GM21576 (cell line): ENCODE data around the gene ZNF503.

ENCODE experiments used
- ATAC-seq: cut with Tn5 transposase; IDR thresholded peaks from one replicate; pipeline ENCODE4 v1.9.1; 2021; ENCODE audit warnings: mild to moderate bottlenecking, moderate library complexity; ENCODE audit not compliant: unreplicated experiment

The ZNF503 gene, protein sequence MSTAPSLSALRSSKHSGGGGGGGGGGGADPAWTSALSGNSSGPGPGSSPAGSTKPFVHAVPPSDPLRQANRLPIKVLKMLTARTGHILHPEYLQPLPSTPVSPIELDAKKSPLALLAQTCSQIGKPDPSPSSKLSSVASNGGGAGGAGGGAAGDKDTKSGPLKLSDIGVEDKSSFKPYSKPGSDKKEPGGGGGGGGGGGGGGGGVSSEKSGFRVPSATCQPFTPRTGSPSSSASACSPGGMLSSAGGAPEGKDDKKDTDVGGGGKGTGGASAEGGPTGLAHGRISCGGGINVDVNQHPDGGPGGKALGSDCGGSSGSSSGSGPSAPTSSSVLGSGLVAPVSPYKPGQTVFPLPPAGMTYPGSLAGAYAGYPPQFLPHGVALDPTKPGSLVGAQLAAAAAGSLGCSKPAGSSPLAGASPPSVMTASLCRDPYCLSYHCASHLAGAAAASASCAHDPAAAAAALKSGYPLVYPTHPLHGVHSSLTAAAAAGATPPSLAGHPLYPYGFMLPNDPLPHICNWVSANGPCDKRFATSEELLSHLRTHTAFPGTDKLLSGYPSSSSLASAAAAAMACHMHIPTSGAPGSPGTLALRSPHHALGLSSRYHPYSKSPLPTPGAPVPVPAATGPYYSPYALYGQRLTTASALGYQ

GRCh38 chr10:75401569-75402485, at the start of gene ZNF503:
TSS of gene ZNF503 (minus strand) at chr10:75401764. CDS start at chr10:75401419, 345 bp downstream.
- peak; percentile 48 for ATAC-seq

- ATAC-seq, result no peak
Measured at GRCh38 chr10:75450644-75451640, 49.4 kb upstream of the ZNF503 start.

GRCh38 chr10:75450075-75450445, 48.5 kb upstream of the ZNF503 start:
- ATAC-seq, result no peak

GRCh38 chr10:75449382-75450074, 48.0 kb upstream of the ZNF503 start:
- no peak for ATAC-seq

- ATAC-seq, result no peak
Measured at GRCh38 chr10:75448166-75448565, 46.6 kb upstream of the ZNF503 start.

- no peak for ATAC-seq
Measured at GRCh38 chr10:75446508-75446907, 44.9 kb upstream of the ZNF503 start.

- ATAC-seq, result no peak
Measured at GRCh38 chr10:75444781-75445386, 43.3 kb upstream of the ZNF503 start.

DNA sequence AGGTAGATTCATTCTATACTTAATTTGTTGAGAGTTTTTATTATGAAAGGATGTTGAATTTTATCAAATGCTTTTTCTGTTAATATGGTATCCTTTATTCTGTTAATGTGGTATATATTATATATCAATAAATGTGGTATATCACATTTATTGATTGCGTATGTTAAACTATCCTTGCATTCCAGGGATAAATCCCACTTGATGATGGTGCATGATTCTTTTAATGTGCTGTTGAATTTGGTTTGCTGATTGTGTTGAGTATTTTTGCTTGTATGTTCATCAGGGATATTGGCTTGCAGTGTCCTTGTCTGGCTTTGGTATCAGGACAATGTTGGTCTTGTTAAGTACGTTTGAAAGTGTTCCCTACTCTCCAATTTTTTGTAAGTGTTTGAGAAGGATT, 41.8 kb upstream of the ZNF503 start:
- no peak for ATAC-seq

DNA sequence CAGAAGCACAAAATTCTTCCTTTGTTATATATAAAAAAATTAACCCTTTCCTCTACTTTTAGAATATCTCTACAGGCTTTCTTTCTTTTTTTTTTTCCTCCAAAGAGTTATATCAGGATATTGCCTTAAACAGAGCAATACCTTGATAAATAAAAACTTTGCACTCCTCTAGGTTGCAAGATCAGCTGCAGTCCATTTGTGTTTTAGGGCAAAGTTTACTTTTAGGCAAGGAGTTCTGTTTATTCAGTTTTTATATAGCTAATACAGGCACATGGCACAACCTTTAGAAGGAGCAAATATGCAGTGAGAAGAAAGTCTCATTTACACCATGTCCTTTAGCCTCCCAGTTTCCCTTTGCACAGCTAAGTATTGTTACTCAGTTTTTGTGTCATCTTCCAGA, 40.1 kb upstream of the ZNF503 start:
- no peak for ATAC-seq

- no peak for ATAC-seq
Measured at GRCh38 chr10:75441196-75441595, 39.6 kb upstream of the ZNF503 start.

DNA sequence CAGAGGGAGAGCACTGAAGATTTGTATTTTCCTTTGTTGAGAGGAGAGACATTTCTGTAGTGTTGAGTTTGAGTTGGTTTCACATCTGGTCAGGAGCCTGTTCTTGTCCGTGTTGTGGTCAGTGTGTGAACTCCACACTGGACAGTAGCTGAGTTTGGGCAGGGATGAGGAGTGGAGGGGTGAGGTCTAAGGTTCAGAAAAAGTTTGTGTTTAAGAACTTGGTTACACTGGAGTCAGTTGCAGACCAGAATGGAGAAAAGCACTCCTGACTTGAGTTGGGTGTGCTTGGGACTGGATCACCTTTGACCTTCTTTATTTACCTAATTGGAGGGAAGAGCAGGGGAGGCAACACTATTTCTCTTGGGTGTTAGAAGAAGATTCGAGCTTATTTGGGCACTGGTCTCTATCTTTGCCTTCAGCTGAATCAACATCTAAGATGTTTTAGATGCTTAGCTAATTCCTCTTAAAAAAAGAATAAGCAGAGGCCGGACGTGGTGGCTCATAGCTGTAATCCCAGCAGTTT, 38.8 kb upstream of the ZNF503 start:
- no peak for ATAC-seq

DNA sequence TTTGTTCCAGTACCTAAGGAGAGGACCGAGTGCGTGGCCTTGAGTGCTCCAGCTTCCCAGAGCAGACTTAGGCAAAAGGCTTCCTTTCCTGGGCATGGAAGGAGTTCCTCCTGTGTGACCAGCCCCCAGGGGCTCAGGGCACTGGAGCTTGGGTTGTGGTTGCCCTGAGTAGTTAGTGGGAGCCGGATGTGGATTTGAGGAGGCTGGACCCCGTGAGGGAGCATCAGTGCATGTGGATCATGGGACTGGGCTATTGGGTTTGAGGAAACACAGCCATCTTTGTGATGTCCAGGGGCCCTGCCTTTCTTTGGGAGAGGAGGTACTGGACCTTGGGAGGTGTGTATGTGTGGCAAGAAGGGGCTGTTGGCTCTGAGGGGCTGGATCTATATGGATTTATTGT, 38.2 kb upstream of the ZNF503 start:
- no peak for ATAC-seq

DNA sequence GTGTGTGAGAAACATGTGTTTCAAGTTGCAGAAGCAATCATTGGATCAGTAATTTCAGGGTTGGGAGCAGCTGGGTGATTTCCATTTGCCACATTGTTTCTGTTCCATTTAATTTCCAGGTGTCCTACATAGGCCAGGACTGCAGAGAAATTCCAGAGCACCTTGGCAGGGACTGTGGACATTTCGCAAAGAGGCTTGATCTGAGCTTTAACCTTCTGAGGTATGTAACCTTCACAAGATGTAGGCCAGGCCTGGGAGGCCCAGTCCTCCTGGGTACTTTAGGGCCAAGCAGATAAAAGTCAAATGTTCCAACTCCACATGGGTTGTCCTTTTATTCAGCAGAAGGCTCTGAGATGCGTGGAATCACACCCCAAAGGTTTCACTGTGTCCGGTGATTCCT, 36.7 kb upstream of the ZNF503 start:
- ATAC-seq, result no peak

DNA sequence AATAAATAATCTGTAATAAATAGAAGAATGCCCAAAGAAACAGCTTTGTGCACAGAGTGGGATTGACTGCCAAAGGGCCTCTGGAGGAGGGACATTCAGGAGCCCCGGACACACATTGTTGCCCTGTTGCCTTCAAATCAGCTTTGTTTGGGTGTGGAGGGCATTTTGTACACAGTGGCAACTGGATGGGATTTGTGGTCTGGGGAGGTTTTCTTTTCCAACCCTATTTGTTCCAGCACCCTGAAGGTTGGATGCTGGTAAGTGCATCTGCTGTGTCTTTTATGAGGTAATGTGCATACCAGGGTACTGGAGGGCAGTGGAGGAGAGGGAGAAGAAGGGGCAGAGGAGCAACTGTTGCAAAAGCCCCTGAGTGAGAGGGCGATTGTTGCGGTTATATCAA, 36.1 kb upstream of the ZNF503 start:
- ATAC-seq, result no peak

DNA sequence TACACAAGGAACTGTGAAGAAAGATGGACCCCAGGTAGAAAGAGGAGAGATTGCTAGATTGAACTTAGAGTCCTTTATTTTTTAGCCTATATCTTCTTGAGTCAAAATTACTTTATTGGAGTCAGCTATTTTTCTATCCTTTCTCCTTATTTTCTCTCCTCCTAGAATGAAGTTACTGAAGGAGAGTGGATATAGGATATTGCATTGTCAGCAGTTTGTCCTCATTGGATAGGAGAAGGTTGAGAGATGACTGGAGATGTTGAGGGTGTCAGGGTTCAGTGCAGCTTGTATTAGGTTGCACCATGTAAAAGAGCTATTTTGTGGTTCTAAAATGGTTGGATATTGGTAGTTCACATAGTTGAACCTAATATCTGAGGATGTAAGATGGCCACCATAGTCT, 35.3 kb upstream of the ZNF503 start:
- ATAC-seq, result no peak

DNA sequence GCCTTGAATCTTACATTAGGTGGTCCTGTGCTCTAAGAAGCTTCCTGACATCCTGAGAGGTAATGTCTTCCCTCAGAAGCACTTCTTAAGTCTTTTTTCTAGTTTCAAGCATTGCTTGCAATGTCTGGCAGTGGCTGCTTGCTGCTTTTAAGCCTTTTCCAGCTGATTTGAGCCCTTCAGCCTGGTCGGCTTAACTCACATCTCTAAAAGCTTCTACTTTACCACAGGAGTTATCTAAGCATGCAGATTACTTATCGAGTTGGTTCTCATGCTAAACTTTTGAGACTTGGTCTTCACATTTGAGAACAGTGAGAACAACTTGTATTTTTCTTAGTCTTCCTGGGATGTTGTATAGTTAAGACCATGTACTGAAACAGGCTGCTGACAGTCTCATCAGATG, 33.7 kb upstream of the ZNF503 start:
- ATAC-seq, result no peak

DNA sequence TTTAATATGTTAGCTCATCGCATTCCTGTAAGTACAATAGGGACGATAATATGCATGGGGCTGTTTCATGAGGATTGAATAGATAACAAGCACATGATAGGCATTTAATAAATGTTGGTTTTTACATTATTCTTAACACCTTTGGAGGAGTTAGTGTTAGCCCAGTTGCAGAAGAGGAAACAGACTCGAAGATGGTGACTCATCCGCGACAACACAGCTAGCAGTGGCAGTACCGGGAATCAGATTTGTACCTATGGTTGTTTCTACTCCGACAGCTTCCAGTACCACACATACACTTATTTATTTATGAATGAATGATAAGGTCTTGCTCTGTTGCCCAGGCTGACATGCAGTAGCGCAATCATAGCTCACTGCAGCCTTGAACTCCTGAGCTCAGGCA, 32.7 kb upstream of the ZNF503 start:
- ATAC-seq, result no peak

GRCh38 chr10:75433216-75433615, 31.7 kb upstream of the ZNF503 start:
- no peak for ATAC-seq

DNA sequence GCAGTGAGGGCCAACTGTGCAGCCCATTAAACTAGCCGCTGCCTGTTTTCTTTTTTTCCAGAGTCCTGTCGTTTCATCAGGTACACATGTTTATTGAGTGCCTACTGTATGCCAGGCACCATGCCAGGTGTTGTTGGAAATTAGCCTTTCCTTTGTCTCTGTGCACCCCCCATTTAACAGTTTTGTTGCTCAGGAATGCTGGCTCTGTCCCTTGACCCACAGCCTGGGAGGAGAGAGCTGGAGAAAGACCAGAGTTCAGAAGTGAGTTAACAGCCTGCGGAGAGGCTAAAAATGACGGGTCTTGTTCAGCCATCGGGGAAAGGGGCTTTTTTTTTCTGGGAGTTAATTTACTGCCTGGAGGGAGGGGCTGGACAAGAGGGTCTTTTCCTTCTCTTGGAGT, 31.2 kb upstream of the ZNF503 start:
- ATAC-seq, result no peak
